Kidney epithelial cell (primary cell): ENCODE data around the gene FOXP1. TPM values are rescaled to one million over a fixed set of nuclear protein-coding genes. Genes with fewer than 3 reads are reported as not detected.

Experiments used
- DNase-seq: peaks from one replicate; pipeline ENCODE4 v3.0.0-alpha.2; 2010; ENCODE audit warnings: low read depth
- H3K27me3 ChIP-seq: 2 replicates; pipeline ENCODE4 v1.6.0; 2011; ENCODE audit warnings: low read length; ENCODE audit not compliant: control insufficient read depth, insufficient read depth
- H3K36me3 ChIP-seq: 2 replicates; pipeline ENCODE4 v1.5.1; 2011; ENCODE audit warnings: low read length; ENCODE audit not compliant: control insufficient read depth, insufficient read depth
- H3K4me3 ChIP-seq: 2 replicates; pipeline ENCODE4 v1.5.1; 2011; ENCODE audit warnings: low read depth, mild to moderate bottlenecking, control low read depth, low read length
- total RNA-seq: library from RNA; depleted of rRNA; stranded (reverse); fragments of >200 nt; gene quantifications from 2 replicates; pipeline ENCODE4 v1.2.3, GENCODE V29; 2015
- TF ChIP-seq, protein P1 (sequence below): IDR thresholded peaks from 2 replicates; pipeline ENCODE4 v1.5.1; 2011; ENCODE audit warnings: mild to moderate bottlenecking, moderate library complexity, low read length, control low read depth, inconsistent platforms; ENCODE audit not compliant: insufficient read depth, poor library complexity, severe bottlenecking

FOXP1 gene
- total RNA-seq, 1 donor from 2014 or later, result 75.0 TPM

DNA sequence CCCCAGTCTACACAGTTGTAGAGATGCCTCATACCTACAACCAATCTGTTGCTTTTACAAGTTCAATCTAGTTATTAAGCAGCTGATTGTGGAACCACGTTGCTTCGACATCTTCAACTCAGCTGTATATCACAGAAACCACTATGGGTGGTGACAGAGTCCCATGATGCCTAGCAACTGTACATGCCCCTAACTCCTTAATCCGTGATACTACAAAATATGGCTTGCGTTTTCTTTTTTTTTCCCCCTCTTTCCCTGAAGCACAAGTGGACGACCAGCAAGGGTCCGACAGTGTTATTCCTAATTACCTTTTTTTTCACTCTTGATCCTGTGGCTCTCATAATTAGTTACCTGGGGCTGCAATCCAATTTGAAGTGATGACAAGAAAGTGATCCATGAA lies 478.6 kb downstream of the FOXP1 start:
- DNase-seq, result no peak
- no peaks in the 10 kb centered on the region for H3K36me3 ChIP-seq
- H3K4me3 ChIP-seq, result no peak overlapping the region
- TF ChIP-seq, protein P1, sequence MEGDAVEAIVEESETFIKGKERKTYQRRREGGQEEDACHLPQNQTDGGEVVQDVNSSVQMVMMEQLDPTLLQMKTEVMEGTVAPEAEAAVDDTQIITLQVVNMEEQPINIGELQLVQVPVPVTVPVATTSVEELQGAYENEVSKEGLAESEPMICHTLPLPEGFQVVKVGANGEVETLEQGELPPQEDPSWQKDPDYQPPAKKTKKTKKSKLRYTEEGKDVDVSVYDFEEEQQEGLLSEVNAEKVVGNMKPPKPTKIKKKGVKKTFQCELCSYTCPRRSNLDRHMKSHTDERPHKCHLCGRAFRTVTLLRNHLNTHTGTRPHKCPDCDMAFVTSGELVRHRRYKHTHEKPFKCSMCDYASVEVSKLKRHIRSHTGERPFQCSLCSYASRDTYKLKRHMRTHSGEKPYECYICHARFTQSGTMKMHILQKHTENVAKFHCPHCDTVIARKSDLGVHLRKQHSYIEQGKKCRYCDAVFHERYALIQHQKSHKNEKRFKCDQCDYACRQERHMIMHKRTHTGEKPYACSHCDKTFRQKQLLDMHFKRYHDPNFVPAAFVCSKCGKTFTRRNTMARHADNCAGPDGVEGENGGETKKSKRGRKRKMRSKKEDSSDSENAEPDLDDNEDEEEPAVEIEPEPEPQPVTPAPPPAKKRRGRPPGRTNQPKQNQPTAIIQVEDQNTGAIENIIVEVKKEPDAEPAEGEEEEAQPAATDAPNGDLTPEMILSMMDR, result no peak
- no peaks in the 10 kb centered on the region for H3K27me3 ChIP-seq

DNA sequence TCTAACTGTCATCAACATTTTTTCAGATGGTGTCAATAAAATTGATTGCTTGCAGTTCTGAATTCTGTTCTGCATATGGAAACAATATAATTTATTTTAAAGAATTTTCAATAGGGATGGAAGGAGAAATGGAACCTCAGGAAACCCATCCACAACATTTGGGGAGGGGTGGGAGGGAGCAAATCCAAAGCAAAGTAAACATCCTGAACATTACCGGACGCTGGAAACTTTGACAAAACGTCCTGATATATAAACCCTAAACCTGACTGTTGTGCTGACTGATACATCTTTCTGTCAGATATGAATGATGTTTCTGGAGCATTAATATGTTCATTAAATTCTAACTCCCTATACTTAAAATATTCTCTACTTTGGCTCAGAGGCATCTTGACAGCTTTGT lies 479.0 kb downstream of the FOXP1 start:
- H3K36me3 ChIP-seq, result no peaks in the 10 kb centered on the region
- no peaks in the 10 kb centered on the region for H3K27me3 ChIP-seq
- no peak overlapping the region for H3K4me3 ChIP-seq
- DNase-seq, result no peak
- TF ChIP-seq, protein P1, result no peak

DNA sequence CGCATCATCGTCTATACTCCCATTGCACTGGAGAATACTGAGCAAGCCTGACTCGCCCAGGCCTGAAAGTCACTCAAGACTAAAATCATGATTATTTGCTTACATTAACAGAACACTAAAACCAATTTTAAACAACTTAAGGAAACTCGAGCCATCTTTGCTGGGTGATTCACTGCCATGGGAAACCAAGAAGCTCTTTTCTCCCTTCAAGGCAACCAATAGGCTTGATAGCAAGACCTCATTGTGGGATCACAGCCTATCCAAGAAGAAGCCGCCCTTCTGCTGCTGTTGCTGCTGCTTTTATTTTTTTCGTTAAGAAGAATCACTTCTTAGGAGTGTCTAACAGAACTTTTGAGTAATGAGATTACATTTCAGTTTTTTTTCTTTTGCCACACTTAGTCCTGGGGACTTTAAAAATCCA lies 479.4 kb downstream of the FOXP1 start:
- no peaks in the 10 kb centered on the region for H3K27me3 ChIP-seq
- TF ChIP-seq, protein P1, result no peak
- DNase-seq, result no peak

DNA sequence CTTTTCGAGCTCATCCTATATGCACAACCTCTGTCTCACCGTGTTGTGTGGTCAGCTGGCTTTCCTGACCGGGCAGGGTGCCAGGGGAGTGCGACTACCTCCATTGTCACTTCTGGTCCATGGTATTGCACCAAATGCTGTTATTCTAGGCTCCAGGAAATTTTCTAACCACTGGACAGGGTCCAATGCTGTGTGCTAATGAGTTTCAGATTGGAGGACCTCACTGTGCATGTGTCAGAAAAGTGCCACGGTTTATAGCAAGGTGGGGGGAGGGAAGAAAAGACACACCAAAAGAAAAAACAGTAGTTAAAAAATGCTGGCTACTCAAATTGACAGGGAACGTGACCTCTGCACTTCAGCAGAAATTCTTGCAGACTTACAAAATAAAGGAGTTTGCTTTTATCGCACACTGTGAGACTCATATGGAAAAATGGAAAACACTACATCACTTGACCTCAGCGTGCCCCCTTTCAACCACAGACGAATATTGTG lies 480.1 kb downstream of the FOXP1 start:
- DNase-seq, result no peak
- no peaks in the 10 kb centered on the region for H3K36me3 ChIP-seq

More for the DNA sequence above, 479.4 kb downstream of the FOXP1 start:
- Histone ChIP-seq H3K36me3 (no peaks in the 10 kb centered on the region), H3K4me3 (no peak overlapping the region)

GRCh38 chr3:71102111-71102983 lies 481.2 kb downstream of the FOXP1 start:
- Histone ChIP-seq H3K36me3 (no peaks in the 10 kb centered on the region), H3K4me3 (no peak overlapping the region), H3K27me3 (no peaks in the 10 kb centered on the region)
- DNase-seq, result no peak
- TF ChIP-seq, protein P1, result no peak

More for the DNA sequence above, 480.1 kb downstream of the FOXP1 start:
- Histone ChIP-seq H3K4me3 (no peak overlapping the region), H3K27me3 (no peaks in the 10 kb centered on the region)
- TF ChIP-seq, protein P1, result no peak
